ENCODE data around the gene MIEF1.
A peak's percentile ranks its signal among the peaks of the same experiment; 100 is the strongest.

MIEF1 gene

GRCh38 chr22:39556970-39557841 is 55.1 kb downstream of the MIEF1 start:
- in situ Hi-C loops (cut with MboI; ENCODE audit: low pct_unique_long_range_greater_than_20kb, low sequenced_read_pairs, unreplicated experiment) = no loop called here
- no peak for DNase-seq (ENCODE audit: low spot score)
- no peak for TF ChIP-seq CTCF (IDR thresholded peaks at IDR 0.05; ENCODE audit: extremely low read depth, insufficient read depth, missing control alignments)

GRCh38 chr22:39558254-39558727 is 56.2 kb downstream of the MIEF1 start:
- no peak for DNase-seq (ENCODE audit: low spot score)
- in situ Hi-C loops (cut with MboI; ENCODE audit: low pct_unique_long_range_greater_than_20kb, low sequenced_read_pairs, unreplicated experiment) = no loop called here
- no peak for TF ChIP-seq CTCF (IDR thresholded peaks at IDR 0.05; ENCODE audit: extremely low read depth, insufficient read depth, missing control alignments)

- in situ Hi-C loops (cut with MboI; ENCODE audit: low pct_unique_long_range_greater_than_20kb, low sequenced_read_pairs, unreplicated experiment) = no loop called here
- no peak for TF ChIP-seq CTCF (IDR thresholded peaks at IDR 0.05; ENCODE audit: extremely low read depth, insufficient read depth, missing control alignments)
- DNase-seq (ENCODE audit: low spot score) = no peak
Measured at GRCh38 chr22:39558950-39559349, 56.9 kb downstream of the MIEF1 start.

GRCh38 chr22:39559456-39560105 is 57.5 kb downstream of the MIEF1 start:
- in situ Hi-C loops (cut with MboI; ENCODE audit: low pct_unique_long_range_greater_than_20kb, low sequenced_read_pairs, unreplicated experiment) = no loop called here
- TF ChIP-seq CTCF (IDR thresholded peaks at IDR 0.05; ENCODE audit: extremely low read depth, insufficient read depth, missing control alignments) = peak; percentile 60
- peak; percentile 59 for DNase-seq (ENCODE audit: low spot score)

GRCh38 chr22:39560127-39560526 is 58.0 kb downstream of the MIEF1 start:
- DNase-seq (ENCODE audit: low spot score) = no peak
- in situ Hi-C loops (cut with MboI; ENCODE audit: low pct_unique_long_range_greater_than_20kb, low sequenced_read_pairs, unreplicated experiment) = no loop called here
- TF ChIP-seq CTCF (IDR thresholded peaks at IDR 0.05; ENCODE audit: extremely low read depth, insufficient read depth, missing control alignments) = no peak

GRCh38 chr22:39562839-39563489 is 60.9 kb downstream of the MIEF1 start:
- in situ Hi-C loops (cut with MboI; ENCODE audit: low pct_unique_long_range_greater_than_20kb, low sequenced_read_pairs, unreplicated experiment) = no loop called here
- DNase-seq (ENCODE audit: low spot score) = no peak
- TF ChIP-seq CTCF (IDR thresholded peaks at IDR 0.05; ENCODE audit: extremely low read depth, insufficient read depth, missing control alignments) = no peak
